Measurements from ENCODE around the gene FOSL2.

Gene FOSL2

GRCh38 chr2:28419003-28419402 is 26.3 kb downstream of the FOSL2 start:
- Histone ChIP-seq H3K9me2 (replicated peaks; ENCODE audit: low read depth, low read length) (no peaks in the 10 kb centered on the region), H3K9ac (ENCODE audit: low read depth, low read length, poor library complexity, severe bottlenecking) (no peak overlapping the region), H3F3A (ENCODE audit: low read depth) (no peaks in the 10 kb centered on the region; the same call in 1 of the 2 replicates), H3K79me2 (ENCODE audit: insufficient read depth, low read length) (no peaks in the 10 kb centered on the region), H4K20me1 (ENCODE audit: insufficient read depth, low read length, poor library complexity, severe bottlenecking) (peaks cover 16% of the 10 kb centered on the region), H3K36me3 (ENCODE audit: insufficient read depth, low read length) (peaks cover 21% of the 10 kb centered on the region; the same call in 1 of the 2 replicates), H3K4me2 (ENCODE audit: low read depth, low read length, poor library complexity, severe bottlenecking) (no peak overlapping the region), H3K4me1 (ENCODE audit: insufficient read depth, low read length, poor library complexity, severe bottlenecking) (peaks cover 5% of the 10 kb centered on the region), H2AFZ (ENCODE audit: low read length) (no peak overlapping the region), H3K27me3 (ENCODE audit: insufficient read depth, low read length, poor library complexity, severe bottlenecking) (no peaks in the 10 kb centered on the region), H3K4me3 (ENCODE audit: low read length, poor library complexity, severe bottlenecking) (no peak overlapping the region), H3K9me3 (ENCODE audit: insufficient read depth, low read depth, low read length) (no peaks in the 10 kb centered on the region)
- TF ChIP-seq CTCF (conservative IDR thresholded peaks at IDR 0.05; ENCODE audit: low read length) = no peak
- TF ChIP-seq EZH2phosphoT487 (IDR thresholded peaks at IDR 0.05; ENCODE audit: borderline replicate concordance) = no peak

- no peak overlapping the region for H3K4me3 ChIP-seq (ENCODE audit: low read length, poor library complexity, severe bottlenecking)
- H3K36me3 ChIP-seq (ENCODE audit: insufficient read depth, low read length) = peaks cover 15% of the 10 kb centered on the region; the same call in 1 of the 2 replicates
- no peaks in the 10 kb centered on the region; the same call in 1 of the 2 replicates for H3F3A ChIP-seq (ENCODE audit: low read depth)
- H2AFZ ChIP-seq (ENCODE audit: low read length) = no peak overlapping the region
- H3K4me2 ChIP-seq (ENCODE audit: low read depth, low read length, poor library complexity, severe bottlenecking) = no peak overlapping the region
- no peaks in the 10 kb centered on the region for H3K9me2 ChIP-seq (replicated peaks; ENCODE audit: low read depth, low read length)
- H3K79me2 ChIP-seq (ENCODE audit: insufficient read depth, low read length) = no peaks in the 10 kb centered on the region
- H4K20me1 ChIP-seq (ENCODE audit: insufficient read depth, low read length, poor library complexity, severe bottlenecking) = peaks cover 10% of the 10 kb centered on the region
- no peaks in the 10 kb centered on the region for H3K27me3 ChIP-seq (ENCODE audit: insufficient read depth, low read length, poor library complexity, severe bottlenecking)
- peaks cover 12% of the 10 kb centered on the region for H3K4me1 ChIP-seq (ENCODE audit: insufficient read depth, low read length, poor library complexity, severe bottlenecking)
- no peak overlapping the region for H3K9ac ChIP-seq (ENCODE audit: low read depth, low read length, poor library complexity, severe bottlenecking)
- H3K9me3 ChIP-seq (ENCODE audit: insufficient read depth, low read depth, low read length) = no peaks in the 10 kb centered on the region
- no peak for TF ChIP-seq EZH2phosphoT487 (IDR thresholded peaks at IDR 0.05; ENCODE audit: borderline replicate concordance)
- TF ChIP-seq CTCF (conservative IDR thresholded peaks at IDR 0.05; ENCODE audit: low read length) = peak; percentile 59
Measured at GRCh38 chr2:28419443-28420270, 27.0 kb downstream of the FOSL2 start.

GRCh38 chr2:28420722-28421121 is 28.1 kb downstream of the FOSL2 start:
- Histone ChIP-seq H3K9me2 (replicated peaks; ENCODE audit: low read depth, low read length) (no peaks in the 10 kb centered on the region), H3K27me3 (ENCODE audit: insufficient read depth, low read length, poor library complexity, severe bottlenecking) (no peaks in the 10 kb centered on the region), H3K4me1 (ENCODE audit: insufficient read depth, low read length, poor library complexity, severe bottlenecking) (peaks cover 15% of the 10 kb centered on the region), H3K4me3 (ENCODE audit: low read length, poor library complexity, severe bottlenecking) (no peak overlapping the region), H4K20me1 (ENCODE audit: insufficient read depth, low read length, poor library complexity, severe bottlenecking) (peaks cover 4% of the 10 kb centered on the region), H3K4me2 (ENCODE audit: low read depth, low read length, poor library complexity, severe bottlenecking) (no peak overlapping the region), H3K79me2 (ENCODE audit: insufficient read depth, low read length) (no peaks in the 10 kb centered on the region), H3K9me3 (ENCODE audit: insufficient read depth, low read depth, low read length) (no peaks in the 10 kb centered on the region), H2AFZ (ENCODE audit: low read length) (no peak overlapping the region), H3F3A (ENCODE audit: low read depth) (no peaks in the 10 kb centered on the region; the same call in 1 of the 2 replicates), H3K36me3 (ENCODE audit: insufficient read depth, low read length) (peaks cover 4% of the 10 kb centered on the region; the same call in 1 of the 2 replicates), H3K9ac (ENCODE audit: low read depth, low read length, poor library complexity, severe bottlenecking) (no peak overlapping the region)
- TF ChIP-seq EZH2phosphoT487 (IDR thresholded peaks at IDR 0.05; ENCODE audit: borderline replicate concordance) = no peak
- TF ChIP-seq CTCF (conservative IDR thresholded peaks at IDR 0.05; ENCODE audit: low read length) = no peak

All from Loucy (cell line).